ENCODE measurements around the gene INO80C. TPM values are rescaled to one million over a fixed set of nuclear protein-coding genes. Genes with fewer than 3 reads are reported as not detected.
A peak's percentile ranks its signal among the peaks of the same experiment; 100 is the strongest.

Gene INO80C
- total RNA-seq, 1 experiment from 2014 or later: 42.3 TPM

DNA sequence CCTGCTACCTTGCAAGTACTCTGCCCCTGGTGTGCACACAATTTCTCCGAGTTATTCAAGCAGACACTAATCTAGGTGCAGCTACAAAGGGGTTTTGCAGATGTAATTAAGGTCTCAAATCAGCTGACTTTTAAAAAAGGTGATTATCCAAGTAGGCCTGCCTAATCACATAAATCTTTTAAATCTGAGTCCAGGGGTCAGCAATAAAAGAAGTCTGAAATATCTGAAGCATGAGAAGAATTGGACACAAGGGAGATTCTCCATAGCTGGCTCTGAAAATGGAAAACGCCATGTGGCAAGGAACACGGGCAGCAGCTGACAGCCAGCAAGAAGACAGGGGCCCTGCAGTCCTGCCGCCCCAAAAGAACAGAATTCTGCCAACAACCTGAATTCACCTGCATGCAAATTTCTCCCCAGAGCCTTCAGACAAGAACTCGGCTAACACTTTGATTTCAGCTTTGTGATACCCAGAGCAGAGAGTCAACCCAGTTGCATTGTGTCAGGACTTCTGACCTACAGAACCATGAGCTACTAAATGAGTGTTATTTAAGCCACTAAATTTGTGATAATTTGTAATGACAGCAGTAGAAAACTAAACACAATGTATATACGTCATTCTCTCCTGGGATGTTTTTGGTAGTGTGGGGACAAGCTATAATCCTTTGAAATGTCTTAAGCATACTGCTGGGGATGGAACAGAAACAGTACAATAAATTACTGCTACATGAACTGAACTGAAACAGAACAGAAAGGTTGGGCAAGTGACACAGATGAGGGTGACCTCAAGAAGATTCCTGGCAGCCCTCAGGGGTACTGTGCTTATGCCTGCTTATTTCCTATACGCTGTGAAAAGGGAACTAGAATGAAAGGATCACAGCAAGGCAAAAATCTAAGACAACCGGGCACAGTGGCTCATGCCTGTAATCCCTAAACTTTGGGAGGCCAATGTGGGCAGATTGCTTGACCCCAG is 3.2 kb downstream of the INO80C start:
- TF ChIP-seq TEAD1 (CRISPR knock-in tag; IDR thresholded peaks at IDR 0.05): no peak
- TF ChIP-seq GTF2I (CRISPR knock-in tag; conservative IDR thresholded peaks at IDR 0.05): no peak
- TF ChIP-seq ATF3 (CRISPR knock-in tag; conservative IDR thresholded peaks at IDR 0.05): no peak
- TF ChIP-seq E2F5 (CRISPR knock-in tag; IDR thresholded peaks at IDR 0.05): no peak
- TF ChIP-seq ARID4B (CRISPR knock-in tag; IDR thresholded peaks at IDR 0.05; ENCODE audit: borderline replicate concordance): no peak
- no peak for TF ChIP-seq PRRX2 (CRISPR knock-in tag; IDR thresholded peaks at IDR 0.05)
- TF ChIP-seq, protein P1, sequence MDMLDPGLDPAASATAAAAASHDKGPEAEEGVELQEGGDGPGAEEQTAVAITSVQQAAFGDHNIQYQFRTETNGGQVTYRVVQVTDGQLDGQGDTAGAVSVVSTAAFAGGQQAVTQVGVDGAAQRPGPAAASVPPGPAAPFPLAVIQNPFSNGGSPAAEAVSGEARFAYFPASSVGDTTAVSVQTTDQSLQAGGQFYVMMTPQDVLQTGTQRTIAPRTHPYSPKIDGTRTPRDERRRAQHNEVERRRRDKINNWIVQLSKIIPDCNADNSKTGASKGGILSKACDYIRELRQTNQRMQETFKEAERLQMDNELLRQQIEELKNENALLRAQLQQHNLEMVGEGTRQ (CRISPR knock-in tag; IDR thresholded peaks at IDR 0.05): no peak
- TF ChIP-seq NR3C1 (CRISPR knock-in tag; conservative IDR thresholded peaks at IDR 0.05; ENCODE audit: low read depth): no peak
- TF ChIP-seq SOX15 (CRISPR knock-in tag; IDR thresholded peaks at IDR 0.05): no peak
- TF ChIP-seq, protein P2, sequence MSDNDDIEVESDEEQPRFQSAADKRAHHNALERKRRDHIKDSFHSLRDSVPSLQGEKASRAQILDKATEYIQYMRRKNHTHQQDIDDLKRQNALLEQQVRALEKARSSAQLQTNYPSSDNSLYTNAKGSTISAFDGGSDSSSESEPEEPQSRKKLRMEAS (CRISPR knock-in tag; IDR thresholded peaks at IDR 0.05): no peak
- TF ChIP-seq TCF7 (CRISPR knock-in tag; IDR thresholded peaks at IDR 0.05; ENCODE audit: low read depth): no peak
- TF ChIP-seq JAZF1 (CRISPR knock-in tag; IDR thresholded peaks at IDR 0.05): no peak
- TF ChIP-seq, protein P3, sequence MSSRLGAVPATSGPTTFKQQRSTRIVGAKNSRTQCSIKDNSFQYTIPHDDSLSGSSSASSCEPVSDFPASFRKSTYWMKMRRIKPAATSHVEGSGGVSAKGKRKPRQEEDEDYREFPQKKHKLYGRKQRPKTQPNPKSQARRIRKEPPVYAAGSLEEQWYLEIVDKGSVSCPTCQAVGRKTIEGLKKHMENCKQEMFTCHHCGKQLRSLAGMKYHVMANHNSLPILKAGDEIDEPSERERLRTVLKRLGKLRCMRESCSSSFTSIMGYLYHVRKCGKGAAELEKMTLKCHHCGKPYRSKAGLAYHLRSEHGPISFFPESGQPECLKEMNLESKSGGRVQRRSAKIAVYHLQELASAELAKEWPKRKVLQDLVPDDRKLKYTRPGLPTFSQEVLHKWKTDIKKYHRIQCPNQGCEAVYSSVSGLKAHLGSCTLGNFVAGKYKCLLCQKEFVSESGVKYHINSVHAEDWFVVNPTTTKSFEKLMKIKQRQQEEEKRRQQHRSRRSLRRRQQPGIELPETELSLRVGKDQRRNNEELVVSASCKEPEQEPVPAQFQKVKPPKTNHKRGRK (CRISPR knock-in tag; IDR thresholded peaks at IDR 0.05; ENCODE audit: borderline replicate concordance): no peak
- POLR2A ChIA-PET: interaction anchor here (0.6 kb wide), 1 partner anchor 214 kb away, joined by 3 read pairs; no protein-coding TSS in a partner anchor
- H3K4me3 Mint-ChIP-seq: peak overlapping the region; percentile 0; the same call in 1 of the 2 replicates
- peaks cover 3% of the 10 kb centered on the region for H3K36me3 Mint-ChIP-seq
- ATAC-seq (no peak), DNase-seq (ENCODE audit: low spot score) (no peak)
- peak overlapping the region; percentile 4 for H3K27ac Mint-ChIP-seq
- CTCF ChIA-PET: interaction anchor here (0.6 kb wide), 1 partner anchor 324 kb away, joined by 3 read pairs; no protein-coding TSS in a partner anchor
- H3K4me1 Mint-ChIP-seq: peaks cover 75% of the 10 kb centered on the region
- H3K9me3 Mint-ChIP-seq: no peaks in the 10 kb centered on the region
- no peaks in the 10 kb centered on the region for H3K27me3 Mint-ChIP-seq (ENCODE audit: low read depth)

DNA sequence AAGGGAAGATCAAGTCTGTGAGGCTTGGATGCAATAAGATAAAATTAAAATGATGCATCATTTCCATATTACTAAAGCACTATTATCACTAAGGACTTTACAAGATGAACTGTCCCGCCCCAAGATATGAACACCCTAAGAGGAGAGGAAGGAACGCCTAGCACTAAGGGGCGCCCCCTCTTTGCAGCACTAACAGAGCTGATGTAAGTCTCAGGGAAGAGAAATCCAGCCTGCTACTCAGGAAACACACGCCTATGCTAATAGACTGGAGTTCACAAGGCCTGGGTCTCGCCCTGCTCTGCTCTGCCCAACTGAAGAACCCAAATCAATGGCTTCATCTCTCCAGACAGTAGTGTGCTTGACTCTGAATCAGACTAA is 6.1 kb downstream of the INO80C start:
- POLR2A ChIA-PET: no interaction called here
- Mint-ChIP-seq H3K27ac (peak overlapping the region; percentile 95), H3K4me3 (peak overlapping the region; percentile 37), H3K27me3 (ENCODE audit: low read depth) (no peaks in the 10 kb centered on the region), H3K36me3 (peaks cover 6% of the 10 kb centered on the region), H3K4me1 (peaks cover 90% of the 10 kb centered on the region), H3K9me3 (no peaks in the 10 kb centered on the region)
- no peak for DNase-seq (ENCODE audit: low spot score)
- peak; percentile 81 for ATAC-seq
- CTCF ChIA-PET: interaction anchor here (1.1 kb wide), 1 partner anchor 35 kb away, joined by 3 read pairs; no protein-coding TSS in a partner anchor
- TF ChIP-seq, protein P3 (CRISPR knock-in tag; IDR thresholded peaks at IDR 0.05; ENCODE audit: borderline replicate concordance): no peak
- TF ChIP-seq SMAD4 (CRISPR knock-in tag; IDR thresholded peaks at IDR 0.05): no peak
- no peak for TF ChIP-seq E2F5 (CRISPR knock-in tag; IDR thresholded peaks at IDR 0.05)
- no peak for TF ChIP-seq IRF2 (CRISPR knock-in tag; IDR thresholded peaks at IDR 0.05; ENCODE audit: borderline replicate concordance, low read depth)
- TF ChIP-seq MXD4 (CRISPR knock-in tag; IDR thresholded peaks at IDR 0.05; ENCODE audit: borderline replicate concordance): no peak
- TF ChIP-seq CREB1 (CRISPR knock-in tag; IDR thresholded peaks at IDR 0.05): no peak
- no peak for TF ChIP-seq MYBL2 (CRISPR knock-in tag; IDR thresholded peaks at IDR 0.05)

Measured in WTC11 (cell line).